HG03060 (cell line): Measurements from ENCODE around the gene LRIT2.

Experiments used
- ATAC-seq: cut with Tn5 transposase; IDR thresholded peaks from one replicate; pipeline ENCODE4 v1.9.1; 2021; ENCODE audit warnings: low read depth, moderate number of reproducible peaks; ENCODE audit not compliant: unreplicated experiment

Gene LRIT2

GRCh38 chr10:84244651-84245270 lies 19.4 kb upstream of the LRIT2 start, which contains the start of gene RGR:
Gene RGR (plus strand): TSS chr10:84245053. CDS start chr10:84245091, 38 bp downstream.
- no peak for ATAC-seq

GRCh38 chr10:84243759-84244158 lies 18.4 kb upstream of the LRIT2 start:
- no peak for ATAC-seq

- ATAC-seq, result no peak
Observed at GRCh38 chr10:84241185-84241790, 15.9 kb upstream of the LRIT2 start, which contains the start of gene LRIT1. Gene LRIT1 (minus strand): TSS chr10:84241546. CDS start chr10:84241439, 107 bp downstream.

GRCh38 chr10:84238909-84239308 lies 13.6 kb upstream of the LRIT2 start:
- ATAC-seq, result no peak

GRCh38 chr10:84237199-84238051 lies 12.1 kb upstream of the LRIT2 start:
- no peak for ATAC-seq

GRCh38 chr10:84236807-84237198 lies 11.5 kb upstream of the LRIT2 start:
- ATAC-seq, result no peak

GRCh38 chr10:84235096-84235495 lies 9.8 kb upstream of the LRIT2 start:
- no peak for ATAC-seq

- no peak for ATAC-seq
Observed at GRCh38 chr10:84234479-84234878, 9.1 kb upstream of the LRIT2 start.

GRCh38 chr10:84233940-84234339 lies 8.6 kb upstream of the LRIT2 start:
- ATAC-seq, result no peak

- no peak for ATAC-seq
Observed at GRCh38 chr10:84232376-84232775, 7.0 kb upstream of the LRIT2 start.

- ATAC-seq, result no peak
Observed at GRCh38 chr10:84230359-84230758, 5.0 kb upstream of the LRIT2 start.

- no peak for ATAC-seq
Observed at GRCh38 chr10:84227810-84228209, 2.5 kb upstream of the LRIT2 start.

GRCh38 chr10:84226616-84227015 lies 1.3 kb upstream of the LRIT2 start:
- no peak for ATAC-seq

GRCh38 chr10:84224411-84225028 lies 824 bp downstream of the LRIT2 start:
- ATAC-seq, result no peak

- ATAC-seq, result no peak
Observed at GRCh38 chr10:84221916-84222315, 3.4 kb downstream of the LRIT2 start.

- no peak for ATAC-seq
Observed at GRCh38 chr10:84217746-84218145, 7.6 kb downstream of the LRIT2 start.

- ATAC-seq, result no peak
Observed at GRCh38 chr10:84216834-84217233, 8.5 kb downstream of the LRIT2 start.

- ATAC-seq, result no peak
Observed at GRCh38 chr10:84214612-84215235, 10.6 kb downstream of the LRIT2 start.

- no peak for ATAC-seq
Observed at GRCh38 chr10:84214046-84214572, 11.2 kb downstream of the LRIT2 start.

- ATAC-seq, result no peak
Observed at GRCh38 chr10:84213076-84213475, 12.3 kb downstream of the LRIT2 start.
